ENCODE data around the gene ARL13B. TPM values are rescaled to one million over a fixed set of nuclear protein-coding genes. Genes with fewer than 3 reads are reported as not detected.
A peak's percentile ranks its signal among the peaks of the same experiment; 100 is the strongest.

ARL13B gene
- total and polyA plus RNA-seq, 2 of the 8 experiments (the other 6 are each of a cell fraction or from before 2014, with no cell fraction given): 1.5 to 12.7 TPM

DNA sequence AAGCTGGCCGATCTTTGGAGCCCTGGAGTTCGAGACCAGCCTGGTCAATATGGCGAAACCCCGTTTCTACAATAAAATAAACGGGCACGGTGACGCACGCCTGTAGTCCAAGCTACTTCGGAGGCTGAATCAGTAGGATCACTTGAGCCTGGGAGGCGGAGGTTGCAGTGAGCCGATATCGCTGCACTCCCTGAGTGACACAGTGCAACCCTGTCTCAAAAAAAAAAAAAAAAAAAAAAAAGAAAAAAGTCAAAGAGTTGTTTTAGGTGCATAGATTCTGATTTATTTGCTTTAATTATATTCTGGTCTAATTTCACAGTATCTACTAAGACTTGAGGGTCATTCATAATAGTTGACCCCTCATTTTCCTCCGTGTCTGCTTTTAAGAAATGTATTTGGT lies 1.7 kb downstream of the ARL13B start:
- DNase-seq (ENCODE audit: low read depth in 1 of 2, low spot score in 2 of 2) (no peak), FAIRE-seq (no peak)
- Histone ChIP-seq H2AK5ac (ENCODE audit: low read depth, low read length) (no peak overlapping the region), H3K9ac (replicated peaks in 1 of 4; ENCODE audit: extremely low read depth in 1 of 4, low read depth in 3 of 4, low read length in 3 of 4) (no peak overlapping the region), H3K4ac (replicated peaks; ENCODE audit: insufficient read length, low read depth, low read length) (no peak overlapping the region), H3K79me2 (ENCODE audit: control insufficient read depth in 1 of 2, insufficient read depth in 2 of 2, low read length in 2 of 2) (peaks cover 0 to 38% of the 10 kb centered on the region in 2 experiments; a peak in 2 of 4 replicates), H3K27ac (ENCODE audit: low read depth, low read length) (no peak overlapping the region), H3K36me3 (ENCODE audit: control insufficient read depth in 2 of 4, insufficient read depth in 4 of 4, low read length in 3 of 4) (no peaks in the 10 kb centered on the region), H3K4me3 (ENCODE audit: extremely low read depth in 1 of 4, insufficient read depth in 2 of 4, low read depth in 3 of 4, low read length in 4 of 4) (no peak overlapping the region; a peak in 1 of 8 replicates), H4K8ac (ENCODE audit: extremely low read depth, insufficient read depth, low read length) (no peak overlapping the region), H4K91ac (replicated peaks; ENCODE audit: insufficient read length, low read length) (no peak overlapping the region), H4K5ac (ENCODE audit: insufficient read length, low read depth, low read length) (no peak overlapping the region), H2BK120ac (replicated peaks; ENCODE audit: low read depth, low read length) (no peak overlapping the region), H3K4me2 (ENCODE audit: insufficient read depth in 1 of 2, low read depth in 2 of 2, low read length in 2 of 2) (peak overlapping the region; percentile 56 to 75; a peak in 2 of 4 replicates), H3K9me3 (ENCODE audit: insufficient read depth in 2 of 2, low read depth in 1 of 2, low read length in 1 of 2) (no peaks in the 10 kb centered on the region), H4K20me1 (replicated peaks in 1 of 2; ENCODE audit: control insufficient read depth in 1 of 2, insufficient read depth in 2 of 2, low read length in 2 of 2) (no peaks in the 10 kb centered on the region), H3K23ac (ENCODE audit: insufficient read length) (no peak overlapping the region), H3K56ac (replicated peaks; ENCODE audit: insufficient read length, low read depth, low read length) (no peak overlapping the region), H2BK5ac (ENCODE audit: low read depth, low read length) (no peak overlapping the region), H3K23me2 (ENCODE audit: low read depth, low read length) (no peaks in the 10 kb centered on the region), H2BK20ac (ENCODE audit: low read length) (no peak overlapping the region), H3K27me3 (replicated peaks in 1 of 4; ENCODE audit: control insufficient read depth in 3 of 4, extremely low read depth in 1 of 4, insufficient read depth in 3 of 4, low read length in 3 of 4) (no peaks in the 10 kb centered on the region), H2BK12ac (ENCODE audit: low read depth, low read length) (no peak overlapping the region), H2AFZ (ENCODE audit: low read length) (no peak overlapping the region), H3K4me1 (replicated peaks in 1 of 4; ENCODE audit: control insufficient read depth in 3 of 4, insufficient read depth in 4 of 4, low read length in 3 of 4) (peaks cover 0 to 3% (median 0%) of the 10 kb centered on the region in 4 experiments; a peak in 1 of 7 replicates), H2BK15ac (ENCODE audit: low read length) (no peak overlapping the region), H3K18ac (ENCODE audit: extremely low read depth, low read length) (no peak overlapping the region), H3K79me1 (ENCODE audit: low read depth, low read length) (no peaks in the 10 kb centered on the region), H3K14ac (ENCODE audit: insufficient read length) (no peak overlapping the region)
- TF ChIP-seq CHD1 (IDR thresholded peaks at IDR 0.05; ENCODE audit: low read depth, low read length) (no peak), ATF2 (IDR thresholded peaks at IDR 0.05; ENCODE audit: low read length) (no peak), POU5F1 (IDR thresholded peaks at IDR 0.05; ENCODE audit: low read depth, low read length) (no peak), POLR2A (IDR thresholded peaks at IDR 0.05; ENCODE audit: control extremely low read depth in 1 of 2, low read depth in 2 of 2, low read length in 2 of 2) (no peak)
- CTCF ChIA-PET (ENCODE audit: partially characterized antibody): interaction anchor here (0.8 to 1.6 kb wide), 3 partner anchors 12 to 88 kb away, joined by 3 to 6 read pairs (median 3); no protein-coding TSS in a partner anchor
- 93% methylated on average over 10 of the region's 13 CpGs; no CpG with 5 or more reads in 1 of the 2 experiments for WGBS, 2 experiments (ENCODE audit: extremely low coverage in 1 of 2, insufficient coverage in 1 of 2, insufficient read length in 1 of 2, insufficient replicate concordance in 2 of 2, low coverage in 1 of 2, low lambda C conversion rate in 2 of 2, missing lambda C conversion rate in 1 of 2)
- POLR2A ChIA-PET (ENCODE audit: partially characterized antibody): no interaction called here
